Thyroid gland (tissue), 4 donors: ENCODE results near the gene MYT1.

Experiments
- CTCF ChIP-seq, 6 experiments: fragments of 200-600 bp in 3 of 6; fragments of 450-650 bp in 3 of 6; sonication (generic) in 3 of 6; IDR thresholded peaks; one replicate each; pipeline ENCODE4 v1.5.1; 2016 to 2019; ENCODE audit warnings: antibody characterized with exemption in 6 of 6, mild to moderate bottlenecking in 2 of 6, inconsistent platforms in 1 of 6, moderate library complexity in 1 of 6
- POLR2A ChIP-seq, 2 donors: fragments of 450-650 bp; IDR thresholded peaks; one replicate each; pipeline ENCODE4 v1.6.1; 2017; ENCODE audit warnings: antibody characterized with exemption in 2 of 2, mild to moderate bottlenecking in 2 of 2, moderate library complexity in 1 of 2

GRCh38 chr20:64224351-64225170 lies 60.3 kb downstream of the MYT1 start:
- TF ChIP-seq CTCF (IDR thresholded peaks at IDR 0.05) (no peak), POLR2A (IDR thresholded peaks at IDR 0.05) (no peak)
